BLaER1 (cell line): Measurements from ENCODE around the gene FXYD4.

Source experiments
- H3K27ac ChIP-seq: shearing (Covaris generic); formaldehyde crosslinking; 2 replicates; pipeline ENCODE4 v1.8.1; 2022
- H3K27me3 ChIP-seq: shearing (Covaris generic); formaldehyde crosslinking; 2 replicates; pipeline ENCODE4 v1.8.1; 2022
- H3K36me3 ChIP-seq: shearing (Covaris generic); formaldehyde crosslinking; 2 replicates; pipeline ENCODE4 v1.8.1; 2022
- H3K4me1 ChIP-seq: shearing (Covaris generic); formaldehyde crosslinking; 2 replicates; pipeline ENCODE4 v1.8.1; 2022
- H3K4me2 ChIP-seq: shearing (Covaris generic); formaldehyde crosslinking; 2 replicates; pipeline ENCODE4 v1.8.1; 2022
- H3K4me3 ChIP-seq: shearing (Covaris generic); formaldehyde crosslinking; 2 replicates; pipeline ENCODE4 v1.8.1; 2022
- H3K9ac ChIP-seq: shearing (Covaris generic); formaldehyde crosslinking; 2 replicates; pipeline ENCODE4 v1.8.1; 2022
- H3K9me3 ChIP-seq: shearing (Covaris generic); formaldehyde crosslinking; 2 replicates; pipeline ENCODE4 v1.8.1; 2022
- H4K20me1 ChIP-seq: shearing (Covaris generic); formaldehyde crosslinking; 2 replicates; pipeline ENCODE4 v1.8.1; 2022
- Cebpa-rat ChIP-seq: shearing (Covaris generic); IDR thresholded peaks from 2 replicates; pipeline ENCODE4 v1.8.1; 2022

FXYD4 gene

GRCh38 chr10:43375401-43376020, 4.1 kb downstream of the FXYD4 start:
- Histone ChIP-seq H3K4me3 (no peak overlapping the region), H3K27me3 (no peaks in the 10 kb centered on the region), H3K27ac (no peak overlapping the region), H3K36me3 (no peaks in the 10 kb centered on the region), H3K4me2 (no peak overlapping the region), H3K9me3 (no peaks in the 10 kb centered on the region), H3K9ac (no peak overlapping the region), H3K4me1 (peaks cover 7% of the 10 kb centered on the region), H4K20me1 (no peaks in the 10 kb centered on the region)
- no peak for TF ChIP-seq Cebpa-rat

- Histone ChIP-seq H3K4me2 (no peak overlapping the region), H3K27me3 (no peaks in the 10 kb centered on the region), H3K9ac (no peak overlapping the region), H3K36me3 (no peaks in the 10 kb centered on the region), H3K9me3 (no peaks in the 10 kb centered on the region), H3K27ac (no peak overlapping the region), H4K20me1 (no peaks in the 10 kb centered on the region), H3K4me3 (no peak overlapping the region), H3K4me1 (peaks cover 7% of the 10 kb centered on the region)
- no peak for TF ChIP-seq Cebpa-rat
Measured at GRCh38 chr10:43376046-43376635, 4.7 kb downstream of the FXYD4 start.

DNA sequence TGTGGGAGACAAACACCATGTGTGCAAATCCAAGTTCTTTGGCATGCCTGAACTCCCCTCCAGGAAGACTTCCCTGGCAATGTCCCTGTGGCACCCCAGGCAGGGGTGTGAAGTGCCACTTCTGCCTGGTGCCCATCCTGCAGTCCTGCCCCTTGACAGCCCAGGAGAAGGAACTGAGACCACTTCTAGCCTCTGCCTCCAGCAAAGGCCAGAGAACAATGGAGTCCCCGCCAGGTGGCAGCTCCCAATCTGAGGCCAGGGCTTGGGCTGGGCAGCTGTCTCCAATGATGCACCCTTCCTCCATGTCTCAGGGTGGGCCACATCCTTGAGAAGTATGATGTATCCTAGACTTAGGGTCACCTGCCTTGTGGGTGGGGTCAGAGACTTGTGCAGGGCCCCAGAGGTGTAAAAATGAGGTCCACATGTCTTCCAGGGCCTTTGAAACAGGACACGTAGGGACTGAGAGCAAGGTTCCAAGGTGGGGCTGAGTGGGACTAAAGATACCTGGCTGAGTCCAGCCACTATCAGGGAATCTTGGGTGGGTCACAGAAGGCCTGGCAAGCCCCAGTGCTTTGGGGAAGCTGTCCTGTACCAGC, 5.5 kb downstream of the FXYD4 start:
- peaks cover 7% of the 10 kb centered on the region for H3K4me1 ChIP-seq
- no peak overlapping the region for H3K27ac ChIP-seq

GRCh38 chr10:43377424-43377883, 6.0 kb downstream of the FXYD4 start:
- no peaks in the 10 kb centered on the region for H3K36me3 ChIP-seq
- H3K4me2 ChIP-seq = no peak overlapping the region
- no peaks in the 10 kb centered on the region for H3K9me3 ChIP-seq
- no peaks in the 10 kb centered on the region for H3K27me3 ChIP-seq
- no peak overlapping the region for H3K4me3 ChIP-seq
- no peak overlapping the region for H3K9ac ChIP-seq
- no peak overlapping the region for H3K27ac ChIP-seq
- no peak for TF ChIP-seq Cebpa-rat
- H3K4me1 ChIP-seq = peaks cover 7% of the 10 kb centered on the region
- H4K20me1 ChIP-seq = no peaks in the 10 kb centered on the region

More for the DNA sequence above, 5.5 kb downstream of the FXYD4 start:
- no peaks in the 10 kb centered on the region for H4K20me1 ChIP-seq
- H3K9me3 ChIP-seq = no peaks in the 10 kb centered on the region
- no peaks in the 10 kb centered on the region for H3K36me3 ChIP-seq
- no peak for TF ChIP-seq Cebpa-rat
- H3K4me2 ChIP-seq = no peak overlapping the region
- H3K4me3 ChIP-seq = no peak overlapping the region
- H3K27me3 ChIP-seq = no peaks in the 10 kb centered on the region
- no peak overlapping the region for H3K9ac ChIP-seq

GRCh38 chr10:43380610-43381222, 9.3 kb downstream of the FXYD4 start:
- no peak for TF ChIP-seq Cebpa-rat
- Histone ChIP-seq H3K36me3 (peaks cover 17% of the 10 kb centered on the region), H3K4me1 (no peaks in the 10 kb centered on the region), H3K27me3 (no peaks in the 10 kb centered on the region), H3K9me3 (no peaks in the 10 kb centered on the region), H3K4me2 (no peak overlapping the region), H4K20me1 (peaks cover 29% of the 10 kb centered on the region), H3K9ac (no peak overlapping the region), H3K27ac (no peak overlapping the region), H3K4me3 (no peak overlapping the region)

- Histone ChIP-seq H3K4me2 (no peak overlapping the region), H4K20me1 (peaks cover 56% of the 10 kb centered on the region), H3K4me1 (peaks cover 6% of the 10 kb centered on the region; the same call in 1 of the 2 replicates), H3K4me3 (no peak overlapping the region), H3K9ac (no peak overlapping the region), H3K27ac (no peak overlapping the region), H3K36me3 (peaks cover 41% of the 10 kb centered on the region), H3K9me3 (no peaks in the 10 kb centered on the region), H3K27me3 (no peaks in the 10 kb centered on the region)
- no peak for TF ChIP-seq Cebpa-rat
Measured at GRCh38 chr10:43383204-43383971, 12.0 kb downstream of the FXYD4 start.

DNA sequence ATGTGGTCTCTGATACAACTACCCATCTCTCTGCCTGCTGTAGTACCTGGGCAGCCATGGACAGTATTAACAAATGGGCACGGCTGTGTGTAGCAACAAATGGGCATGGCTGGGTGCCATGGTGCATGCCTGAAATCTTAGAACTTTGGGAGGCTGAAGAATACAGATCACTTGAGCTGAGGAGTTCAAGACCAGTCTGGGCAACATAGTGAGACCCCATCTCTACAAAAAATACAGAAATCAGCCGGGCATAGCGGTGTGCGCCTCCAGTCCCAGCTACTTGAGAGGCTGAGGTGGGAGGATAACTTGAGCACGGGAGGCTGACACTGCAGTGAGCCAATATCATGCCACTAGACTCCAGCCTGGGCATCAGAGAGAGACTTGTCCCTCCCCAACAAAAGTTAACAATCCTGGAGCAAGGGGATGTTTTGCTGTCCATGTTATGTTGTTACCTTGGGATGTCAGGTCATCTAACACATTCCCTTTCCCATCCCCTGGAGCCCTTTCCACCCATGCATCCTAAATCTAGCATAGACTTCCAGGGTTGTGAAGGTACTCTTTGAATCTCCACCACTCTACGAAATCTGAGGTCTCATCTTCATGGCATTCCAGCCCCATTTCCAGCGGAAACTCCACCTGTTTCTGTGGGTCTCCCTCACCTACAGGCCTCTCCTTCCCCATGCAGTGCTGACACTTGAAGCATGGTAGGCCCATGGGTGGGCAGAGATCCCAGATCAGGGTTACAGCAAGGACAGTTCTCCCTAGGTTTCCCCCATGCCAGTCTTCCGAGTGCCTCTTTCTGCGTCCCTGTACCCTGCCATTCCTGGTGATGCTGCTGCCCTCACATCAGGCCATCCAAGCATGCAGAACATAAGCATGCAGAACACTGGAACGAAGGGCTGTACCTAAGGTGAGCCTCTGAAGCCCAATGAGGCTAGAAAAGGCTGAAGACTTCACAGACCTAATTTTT, 13.1 kb downstream of the FXYD4 start:
- no peak overlapping the region for H3K4me3 ChIP-seq
- no peak for TF ChIP-seq Cebpa-rat
- H3K36me3 ChIP-seq = peaks cover 52% of the 10 kb centered on the region
- H3K9ac ChIP-seq = no peak overlapping the region
- H3K27me3 ChIP-seq = no peaks in the 10 kb centered on the region
- peaks cover 13% of the 10 kb centered on the region; the same call in 1 of the 2 replicates for H3K4me1 ChIP-seq
- no peaks in the 10 kb centered on the region for H3K9me3 ChIP-seq
- H3K4me2 ChIP-seq = no peak overlapping the region
- H4K20me1 ChIP-seq = peaks cover 67% of the 10 kb centered on the region
- no peak overlapping the region for H3K27ac ChIP-seq

DNA sequence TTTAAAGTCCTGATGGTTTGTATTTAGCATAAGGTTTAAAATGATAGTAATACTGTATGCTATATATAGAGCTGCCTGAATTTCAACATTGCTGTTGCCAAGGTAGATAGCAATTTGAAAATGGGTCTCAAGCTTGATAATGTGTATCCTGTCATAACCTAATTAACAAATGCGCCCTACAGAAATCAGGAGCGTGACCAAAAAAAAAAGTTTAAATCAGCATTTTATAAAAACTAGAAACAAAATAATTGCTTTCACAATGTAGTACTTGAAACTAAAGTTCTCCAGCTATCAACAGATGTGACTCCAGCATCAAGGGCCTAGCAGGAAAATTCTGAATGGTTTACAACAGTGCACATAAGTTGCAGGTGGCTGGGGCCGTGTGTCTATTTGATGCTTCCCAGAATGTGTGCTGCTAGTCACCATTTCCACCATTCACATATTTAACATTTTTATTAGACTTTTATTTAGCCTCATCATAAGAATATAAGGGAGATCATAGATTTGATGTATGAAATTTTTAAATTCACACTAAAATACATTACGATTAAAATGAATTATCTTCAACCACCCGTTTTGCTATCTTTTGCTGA, 14.1 kb downstream of the FXYD4 start:
- Histone ChIP-seq H3K4me2 (no peak overlapping the region), H3K36me3 (peaks cover 62% of the 10 kb centered on the region), H3K4me3 (no peak overlapping the region), H3K27ac (no peak overlapping the region), H3K9ac (no peak overlapping the region), H4K20me1 (peaks cover 77% of the 10 kb centered on the region), H3K9me3 (no peaks in the 10 kb centered on the region), H3K27me3 (no peaks in the 10 kb centered on the region), H3K4me1 (peaks cover 21% of the 10 kb centered on the region; the same call in 1 of the 2 replicates)
- no peak for TF ChIP-seq Cebpa-rat
